ENCODE data around the gene SEC24A.
"Not testable (repeated sequence)": the region's sequence is repeated elsewhere in the genome, so short reads cannot be mapped to it uniquely, and the experiment has no call there.

Gene SEC24A

GRCh38 chr5:134758504-134759341, 110.1 kb downstream of the SEC24A start, which contains the start of gene DDX46:
DDX46 (plus strand) TSS chr5:134758779; CDS start chr5:134758939, 160 bp downstream.
- DNase-seq, result peak; percentile 25

- DNase-seq, result not testable (repeated sequence)
Measured at GRCh38 chr5:134767528-134768291, 119.1 kb downstream of the SEC24A start.

GRCh38 chr5:134769206-134769605, 120.6 kb downstream of the SEC24A start:
- DNase-seq, result no peak

- DNase-seq, result no peak
Measured at GRCh38 chr5:134772461-134773125, 124.0 kb downstream of the SEC24A start.

- no peak for DNase-seq
Measured at GRCh38 chr5:134777366-134777765, 128.8 kb downstream of the SEC24A start.

All from cortex of kidney (tissue), 1 donor.